CD4-positive, CD25-positive, alpha-beta regulatory T cell (primary cell): Measurements from ENCODE around the gene DDX27. TPM values are rescaled to one million over a fixed set of nuclear protein-coding genes. Genes with fewer than 3 reads are reported as not detected.
A peak's percentile ranks its signal among the peaks of the same experiment; 100 is the strongest.
"Not testable (repeated sequence)": the region's sequence is repeated elsewhere in the genome, so short reads cannot be mapped to it uniquely, and the experiment has no call there.

Experiments used
- ATAC-seq, 2 donors: fragments of 150-1000 bp; cut with Tn5 transposase; one replicate each; pipeline ENCODE4 v1.10.0; 2021; ENCODE audit warnings: low read depth in 2 of 2, moderate number of reproducible peaks in 2 of 2, moderate library complexity in 1 of 2
- DNase-seq, 3 donors: peaks; one replicate each; pipeline versions ENCODE4 v3.0.0 to v3.0.0-alpha.2; 2012 to 2022; ENCODE audit warnings: mixed read lengths in 1 of 3
- H3K27ac ChIP-seq: one replicate; pipeline ENCODE4 v1.7.0; 2013; ENCODE audit warnings: mild to moderate bottlenecking, low read length; ENCODE audit not compliant: insufficient read depth, poor library complexity, severe bottlenecking
- H3K27me3 ChIP-seq: one replicate; pipeline ENCODE4 v1.7.0; 2013; ENCODE audit warnings: low read length; ENCODE audit not compliant: control insufficient read depth, insufficient read depth
- H3K36me3 ChIP-seq: one replicate; pipeline ENCODE4 v1.7.0; 2013; ENCODE audit warnings: mild to moderate bottlenecking, low read length, moderate library complexity; ENCODE audit not compliant: control insufficient read depth, insufficient read depth
- H3K4me1 ChIP-seq: 2 replicates; pipeline ENCODE4 v1.7.0; 2013; ENCODE audit warnings: mild to moderate bottlenecking, low read length; ENCODE audit not compliant: insufficient read depth, control insufficient read depth, poor library complexity, severe bottlenecking
- H3K4me3 ChIP-seq: one replicate; pipeline ENCODE4 v1.7.0; 2013; ENCODE audit warnings: low read depth, mild to moderate bottlenecking, low read length, moderate library complexity
- H3K9me3 ChIP-seq, 2 experiments: 1 replicate in 1 of 2; 2 replicates in 1 of 2; pipeline ENCODE4 v1.7.0; 2013; ENCODE audit warnings: low read length in 2 of 2, mild to moderate bottlenecking in 1 of 2, moderate library complexity in 1 of 2; ENCODE audit not compliant: control insufficient read depth in 2 of 2
- H3K27ac Mint-ChIP-seq, 3 donors: one replicate each; pipeline ENCODE4 v1.8.0; 2020 to 2022; ENCODE audit warnings: mild to moderate bottlenecking in 3 of 3, mixed read lengths in 3 of 3, moderate library complexity in 2 of 3
- H3K27me3 Mint-ChIP-seq: one replicate; pipeline ENCODE4 v1.8.0; 2022; ENCODE audit warnings: mild to moderate bottlenecking, mixed read lengths
- H3K36me3 Mint-ChIP-seq: one replicate; pipeline ENCODE4 v1.8.0; 2020; ENCODE audit warnings: mixed read lengths
- H3K4me1 Mint-ChIP-seq, 4 donors: one replicate each; pipeline ENCODE4 v1.8.0; 2020 to 2022; ENCODE audit warnings: mixed read lengths in 4 of 4, mild to moderate bottlenecking in 1 of 4
- H3K4me3 Mint-ChIP-seq, 4 donors: one replicate each; pipeline ENCODE4 v1.8.0; 2020 to 2022; ENCODE audit warnings: mild to moderate bottlenecking in 4 of 4, mixed read lengths in 4 of 4, moderate library complexity in 3 of 4
- H3K9me3 Mint-ChIP-seq, 7 donors: one replicate each; pipeline ENCODE4 v1.8.0; 2020 to 2022; ENCODE audit warnings: mixed read lengths in 7 of 7, mild to moderate bottlenecking in 3 of 7, moderate library complexity in 2 of 7
- polyA plus RNA-seq, 4 donors: library from polyadenylated mRNA; unstranded; fragments of 300-500 nt; fragmentation: Illumina TruSeq; gene quantifications; one replicate each; pipeline ENCODE4 v1.2.3, GENCODE V29; 2021
- total RNA-seq: library from RNA; stranded (reverse); gene quantifications from one replicate; pipeline ENCODE4 v1.2.3, GENCODE V29; 2022

The DDX27 gene
- total and polyA plus RNA-seq, 5 donors from 2014 or later: 24.4 to 105 (median 35.2) TPM

DNA sequence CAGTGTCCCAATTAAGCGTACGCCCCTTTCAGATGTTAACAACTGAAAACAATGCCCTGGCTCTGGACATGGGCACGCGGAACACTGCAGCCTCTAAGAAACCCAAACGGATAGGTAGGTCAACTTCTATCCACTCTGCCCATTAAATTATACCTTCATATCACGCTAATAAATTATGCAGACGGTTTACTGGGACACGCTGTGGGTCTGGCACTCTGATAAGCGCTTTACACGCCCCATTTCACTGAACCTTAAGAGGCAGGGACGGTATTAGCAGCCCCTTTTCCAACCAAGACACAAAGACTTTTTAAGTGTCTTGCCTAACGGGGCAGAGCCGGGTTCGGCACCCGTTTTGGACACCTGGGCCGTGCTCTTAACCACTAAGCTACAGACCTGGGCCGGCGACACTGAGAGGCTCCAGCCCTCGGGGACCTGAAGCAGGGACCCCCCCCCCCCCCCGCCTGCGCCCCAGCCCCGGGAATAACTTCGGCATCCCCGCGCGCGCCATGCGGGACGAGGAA, 31.8 kb upstream of the DDX27 start:
- peaks cover 15% of the 10 kb centered on the region for H3K36me3 Mint-ChIP-seq
- peaks cover 40% of the 10 kb centered on the region for H3K4me1 ChIP-seq
- peaks cover 21 to 50% (median 38%) of the 10 kb centered on the region in 4 donors for H3K4me1 Mint-ChIP-seq
- H3K27me3 Mint-ChIP-seq: peaks cover 8% of the 10 kb centered on the region
- peak overlapping the region; percentile 85 for H3K27ac ChIP-seq
- ATAC-seq: no peak
- peak overlapping the region in 2 of 3 donors; percentile 90 to 94 for H3K27ac Mint-ChIP-seq
- no peaks in the 10 kb centered on the region for H3K36me3 ChIP-seq
- H3K9me3 ChIP-seq: no peaks in the 10 kb centered on the region
- peak in 2 of 3 donors; percentile 34 to 38 for DNase-seq
- H3K4me3 ChIP-seq: peak overlapping the region; percentile 97
- no peaks in the 10 kb centered on the region for H3K27me3 ChIP-seq
- H3K9me3 Mint-ChIP-seq: no peaks in the 10 kb centered on the region
- H3K4me3 Mint-ChIP-seq: peak overlapping the region; percentile 88 to 94 (median 92)

GRCh38 chr20:49187851-49188641, 31.2 kb upstream of the DDX27 start, which contains the start of gene STAU1:
STAU1 (minus strand) TSS chr20:49188334; CDS start chr20:49166201, 22,133 bp downstream.
- Histone ChIP-seq H3K27ac (peak within 1 kb of the TSS; percentile 85), H3K4me1 (peaks cover 40% of the 10 kb centered on the region), H3K36me3 (no peaks in the 10 kb centered on the region), H3K27me3 (no peaks in the 10 kb centered on the region), H3K4me3 (peak within 1 kb of the TSS; percentile 97), H3K9me3 (no peaks in the 10 kb centered on the region)
- DNase-seq: peak; percentile 91 to 97 (median 92)
- H3K4me3 Mint-ChIP-seq: peak within 1 kb of the TSS; percentile 91 to 98 (median 94)
- peaks cover 15% of the 10 kb centered on the region for H3K36me3 Mint-ChIP-seq
- H3K4me1 Mint-ChIP-seq: peaks cover 18 to 43% (median 34%) of the 10 kb centered on the region in 4 donors
- peaks cover 8% of the 10 kb centered on the region for H3K27me3 Mint-ChIP-seq
- peak within 1 kb of the TSS; percentile 90 to 97 (median 93) for H3K27ac Mint-ChIP-seq
- no peaks in the 10 kb centered on the region for H3K9me3 Mint-ChIP-seq
- ATAC-seq: peak; percentile 98

DNA sequence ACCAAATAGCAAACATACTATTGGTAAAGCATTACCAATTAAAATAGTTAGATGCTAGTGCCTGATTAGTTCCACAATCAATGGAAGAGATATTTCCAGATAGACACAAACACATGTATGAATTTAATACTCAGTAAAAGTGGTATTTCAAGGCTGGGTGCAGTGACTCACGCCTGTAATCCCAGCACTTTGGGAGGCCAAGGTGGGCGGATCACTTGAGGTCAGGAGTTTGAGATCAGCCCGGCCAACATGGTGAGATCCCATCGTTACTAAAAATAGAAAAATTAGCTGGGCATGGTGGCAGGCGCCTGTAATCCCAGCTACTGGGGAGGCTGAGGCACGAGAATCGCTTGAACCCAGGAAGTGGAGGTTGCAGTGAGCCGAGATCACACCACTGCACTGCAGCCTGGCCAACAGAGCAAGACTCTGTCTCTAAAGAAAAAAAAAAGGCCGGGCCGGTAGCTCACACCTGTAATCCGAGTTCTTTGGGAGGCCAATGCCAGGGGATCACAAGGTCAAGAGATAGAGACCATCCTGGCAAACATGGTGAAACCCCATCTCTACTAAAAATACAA, 26.2 kb upstream of the DDX27 start:
- not testable (repeated sequence) for H3K36me3 ChIP-seq, H3K36me3 Mint-ChIP-seq, ATAC-seq

DNA sequence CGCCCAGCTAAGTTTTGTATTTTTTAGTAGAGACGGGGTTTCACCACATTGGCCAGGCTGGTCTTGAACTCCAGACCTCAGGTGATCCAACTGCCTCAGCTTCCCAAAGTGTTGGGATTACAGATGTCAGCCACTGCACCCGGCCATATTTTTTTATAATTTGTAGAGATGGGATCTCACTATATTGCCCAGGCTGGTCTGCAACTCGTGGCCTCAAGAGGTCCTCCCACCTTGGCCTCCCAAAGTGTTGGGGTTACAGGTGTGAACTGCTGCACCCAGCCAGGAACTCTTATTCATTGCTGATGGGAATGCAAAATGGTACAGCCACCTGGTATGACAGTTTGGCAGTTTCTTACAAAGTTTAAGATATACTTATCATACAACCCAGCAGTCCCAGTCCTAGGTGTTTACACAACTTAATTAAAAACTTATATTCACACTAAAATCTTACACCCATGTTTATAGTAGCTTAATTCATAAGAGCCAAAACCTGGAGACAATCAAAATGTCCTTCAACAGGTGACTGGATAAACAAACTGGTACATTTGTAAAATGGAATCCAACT, 19.4 kb upstream of the DDX27 start:
- Mint-ChIP-seq H3K36me3 (no peaks in the 10 kb centered on the region), H3K4me1 (no peaks in the 10 kb centered on the region), H3K4me3 (no peak overlapping the region), H3K27me3 (peaks cover 9% of the 10 kb centered on the region), H3K27ac (no peak overlapping the region), H3K9me3 (peaks cover 0 to 2% (median 0%) of the 10 kb centered on the region in 7 donors)
- Histone ChIP-seq H3K9me3 (no peaks in the 10 kb centered on the region), H3K4me3 (no peak overlapping the region), H3K27ac (no peak overlapping the region), H3K27me3 (no peaks in the 10 kb centered on the region), H3K4me1 (no peaks in the 10 kb centered on the region), H3K36me3 (no peaks in the 10 kb centered on the region)
- ATAC-seq (no peak), DNase-seq (no peak)

More for the DNA sequence above, 26.2 kb upstream of the DDX27 start:
- not testable (repeated sequence) for H3K4me3 ChIP-seq, H3K27ac Mint-ChIP-seq, H3K27me3 ChIP-seq, H3K4me1 ChIP-seq, H3K9me3 ChIP-seq, H3K27me3 Mint-ChIP-seq, H3K4me3 Mint-ChIP-seq, H3K4me1 Mint-ChIP-seq, DNase-seq, H3K27ac ChIP-seq, H3K9me3 Mint-ChIP-seq

- H3K27ac ChIP-seq: no peak overlapping the region
- no peak for DNase-seq
- no peaks in the 10 kb centered on the region for H3K9me3 ChIP-seq
- H3K27me3 Mint-ChIP-seq: peaks cover 9% of the 10 kb centered on the region
- no peak overlapping the region for H3K4me3 Mint-ChIP-seq
- H3K4me1 ChIP-seq: no peaks in the 10 kb centered on the region
- H3K4me3 ChIP-seq: no peak overlapping the region
- no peaks in the 10 kb centered on the region for H3K4me1 Mint-ChIP-seq
- H3K36me3 Mint-ChIP-seq: no peaks in the 10 kb centered on the region
- H3K9me3 Mint-ChIP-seq: peaks cover 0 to 2% (median 0%) of the 10 kb centered on the region in 7 donors
- H3K27me3 ChIP-seq: no peaks in the 10 kb centered on the region
- no peak overlapping the region for H3K27ac Mint-ChIP-seq
- no peaks in the 10 kb centered on the region for H3K36me3 ChIP-seq
- no peak for ATAC-seq
Observed at GRCh38 chr20:49203011-49203410, 16.2 kb upstream of the DDX27 start.

- Histone ChIP-seq H3K36me3 (no peaks in the 10 kb centered on the region), H3K27ac (no peak overlapping the region), H3K9me3 (no peaks in the 10 kb centered on the region), H3K4me1 (no peaks in the 10 kb centered on the region), H3K27me3 (no peaks in the 10 kb centered on the region), H3K4me3 (no peak overlapping the region)
- H3K4me1 Mint-ChIP-seq: no peaks in the 10 kb centered on the region
- DNase-seq (no peak), ATAC-seq (no peak)
- H3K9me3 Mint-ChIP-seq: peaks cover 0 to 2% (median 0%) of the 10 kb centered on the region in 7 donors
- H3K27ac Mint-ChIP-seq: no peak overlapping the region
- H3K36me3 Mint-ChIP-seq: no peaks in the 10 kb centered on the region
- peaks cover 9% of the 10 kb centered on the region for H3K27me3 Mint-ChIP-seq
- H3K4me3 Mint-ChIP-seq: no peak overlapping the region
Observed at GRCh38 chr20:49203746-49204145, 15.5 kb upstream of the DDX27 start.

- no peak for ATAC-seq
Observed at GRCh38 chr20:49207076-49207475, 12.1 kb upstream of the DDX27 start.

More at GRCh38 chr20:49207076-49207475, 12.1 kb upstream of the DDX27 start:
- Mint-ChIP-seq H3K4me3 (no peak overlapping the region), H3K9me3 (peaks cover 0 to 6% (median 3%) of the 10 kb centered on the region in 7 donors), H3K4me1 (peaks cover 0 to 3% (median 0%) of the 10 kb centered on the region in 4 donors), H3K27me3 (peaks cover 13% of the 10 kb centered on the region), H3K27ac (no peak overlapping the region), H3K36me3 (peaks cover 5% of the 10 kb centered on the region)
- Histone ChIP-seq H3K4me3 (no peak overlapping the region), H3K9me3 (peaks cover 0 to 3% of the 10 kb centered on the region in 2 experiments), H3K36me3 (no peaks in the 10 kb centered on the region), H3K27me3 (no peaks in the 10 kb centered on the region), H3K4me1 (no peaks in the 10 kb centered on the region), H3K27ac (no peak overlapping the region)
- DNase-seq: peak in 1 of 3 donors; percentile 18
